ENCODE data around the gene GP2.

GP2 gene

DNA sequence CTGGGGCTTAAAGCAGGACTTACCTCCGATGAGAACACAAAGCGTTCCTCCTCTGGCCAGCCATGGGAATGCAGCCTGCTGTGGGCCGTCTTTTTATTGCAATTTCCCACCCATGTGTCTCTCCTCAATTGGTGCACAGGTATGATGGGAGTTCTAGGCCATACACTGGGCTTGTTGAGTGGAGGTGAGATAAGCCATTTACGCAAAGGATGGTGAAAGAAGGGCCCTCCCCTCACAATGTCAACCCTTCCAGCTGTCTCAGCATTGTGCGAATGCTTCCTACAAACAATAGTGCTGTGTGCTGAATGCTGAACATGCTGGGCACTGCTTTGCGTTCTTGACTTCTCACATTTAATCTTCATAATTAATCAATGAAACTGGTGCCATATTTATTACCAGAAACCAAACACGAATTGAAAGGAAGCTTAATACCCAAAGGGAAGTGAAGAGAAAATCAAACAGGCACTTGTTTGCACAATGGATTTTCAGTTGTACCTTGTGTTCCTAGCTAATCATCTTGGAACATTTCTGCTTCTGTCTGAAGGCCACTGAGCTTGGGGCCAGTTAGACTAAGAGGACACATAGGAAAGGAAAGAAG is at the start of gene GP2:
Gene GP2, minus strand, starts transcription at position 70 of the 598 bp plus-strand sequence. CDS start 1,082 bp downstream, outside the sequence.
- no peak for DNase-seq

DNA sequence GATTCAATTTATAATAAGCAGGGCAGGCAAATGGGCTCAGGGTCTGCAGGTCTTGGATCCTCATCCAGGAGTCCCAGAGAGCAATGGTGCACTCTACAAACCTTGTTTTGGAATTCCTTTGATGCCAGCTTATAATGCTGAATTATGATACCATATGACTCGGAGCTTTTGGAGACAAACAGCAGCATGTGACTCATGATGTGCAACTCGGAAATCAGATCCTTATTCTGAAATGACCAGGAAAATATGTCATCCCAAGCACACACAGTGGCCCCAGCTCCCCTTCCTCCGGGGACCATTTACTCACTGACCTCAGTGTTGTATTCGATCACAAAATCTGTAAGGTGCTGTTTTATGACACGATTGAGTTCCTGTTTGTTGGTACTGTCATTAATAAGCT is 45.4 kb upstream of the GP2 start:
- no peak for DNase-seq

DNA sequence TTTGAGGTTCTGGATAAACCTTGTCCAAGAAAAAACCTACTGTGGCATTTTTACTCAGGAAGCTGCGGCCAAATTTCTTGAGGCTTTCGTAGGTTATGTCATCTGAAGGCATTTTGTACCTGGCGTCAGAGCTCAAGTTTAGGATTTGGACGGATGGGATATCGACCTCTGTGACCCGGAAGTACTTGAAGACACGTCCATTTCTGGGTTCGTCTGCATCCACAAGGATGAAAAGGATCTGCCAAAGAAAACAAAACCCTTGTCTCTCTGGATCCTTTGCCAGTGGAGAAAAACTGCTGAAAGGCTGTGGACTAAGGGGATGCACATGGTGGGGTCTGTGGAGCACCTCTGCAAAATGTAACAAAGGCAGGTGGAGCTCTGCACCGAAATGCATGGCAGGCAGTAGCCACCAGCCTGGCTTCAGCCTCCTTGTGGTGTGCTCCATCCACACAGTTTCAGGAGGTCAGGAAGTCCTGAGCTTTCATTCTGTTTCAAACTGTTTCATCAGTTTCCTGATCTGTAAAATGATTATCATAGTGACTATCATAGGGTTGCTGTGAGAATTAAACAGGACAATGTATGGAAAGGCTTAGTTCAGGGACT is 42.2 kb upstream of the GP2 start:
- DNase-seq, result no peak

DNA sequence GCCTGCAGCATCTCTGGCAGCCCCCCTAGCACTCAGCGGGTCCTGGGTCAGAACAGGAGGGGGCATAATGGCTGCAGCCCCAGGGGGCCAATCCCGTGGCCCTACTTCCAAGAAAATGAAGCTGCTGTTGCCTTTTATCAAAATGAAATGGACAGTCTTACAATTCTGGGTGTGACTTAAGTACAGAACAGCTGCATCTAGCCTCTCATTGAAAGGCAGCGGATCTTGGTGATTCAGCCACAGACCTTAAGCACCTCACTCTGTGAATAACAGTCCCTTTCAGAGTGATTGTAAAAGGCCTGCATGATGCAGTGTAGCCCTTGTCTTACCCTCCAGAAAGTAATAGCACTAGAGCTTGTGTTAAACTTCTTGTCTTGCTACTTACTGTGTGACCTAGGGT is 36.7 kb upstream of the GP2 start:
- DNase-seq, result no peak

DNA sequence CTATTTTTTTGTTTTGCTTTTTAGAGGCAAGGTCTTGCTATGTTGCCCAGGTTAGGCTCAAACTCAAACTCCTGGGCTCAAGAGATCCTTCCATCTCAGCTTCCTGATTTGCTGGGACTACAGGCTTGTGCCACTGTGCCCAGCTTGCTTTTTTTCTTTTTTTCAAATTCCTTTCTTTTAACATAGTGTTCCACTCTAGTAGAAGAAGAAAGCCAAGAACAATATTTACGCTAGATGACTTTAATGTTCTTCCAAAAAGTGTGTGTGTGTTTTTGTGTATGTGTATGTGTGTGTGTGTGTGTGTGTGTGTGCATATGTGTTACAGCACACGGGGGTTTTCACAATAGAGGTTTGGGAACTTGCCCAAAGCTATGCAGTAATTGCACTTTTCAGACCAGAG is 35.9 kb upstream of the GP2 start:
- DNase-seq, result no peak

DNA sequence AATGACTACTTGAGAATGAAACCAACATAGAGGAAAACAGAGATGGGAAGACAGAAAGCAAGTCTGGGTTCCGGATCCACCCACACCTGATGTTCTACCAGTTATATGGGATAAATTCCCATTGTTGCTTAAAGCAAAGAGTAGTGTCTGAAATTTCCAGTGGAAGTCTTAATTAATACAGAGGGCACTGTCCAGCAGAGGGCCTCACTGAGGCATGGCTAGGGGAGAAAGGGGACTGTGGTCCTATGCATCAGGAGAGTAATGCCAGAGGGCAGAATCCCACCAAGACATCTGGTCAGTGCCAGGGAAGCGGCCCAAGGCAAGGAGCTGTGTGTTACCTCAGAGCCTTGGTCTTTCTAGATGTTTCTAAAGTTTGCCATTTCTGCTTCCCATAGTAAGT is 32.7 kb upstream of the GP2 start:
- no peak for DNase-seq

DNA sequence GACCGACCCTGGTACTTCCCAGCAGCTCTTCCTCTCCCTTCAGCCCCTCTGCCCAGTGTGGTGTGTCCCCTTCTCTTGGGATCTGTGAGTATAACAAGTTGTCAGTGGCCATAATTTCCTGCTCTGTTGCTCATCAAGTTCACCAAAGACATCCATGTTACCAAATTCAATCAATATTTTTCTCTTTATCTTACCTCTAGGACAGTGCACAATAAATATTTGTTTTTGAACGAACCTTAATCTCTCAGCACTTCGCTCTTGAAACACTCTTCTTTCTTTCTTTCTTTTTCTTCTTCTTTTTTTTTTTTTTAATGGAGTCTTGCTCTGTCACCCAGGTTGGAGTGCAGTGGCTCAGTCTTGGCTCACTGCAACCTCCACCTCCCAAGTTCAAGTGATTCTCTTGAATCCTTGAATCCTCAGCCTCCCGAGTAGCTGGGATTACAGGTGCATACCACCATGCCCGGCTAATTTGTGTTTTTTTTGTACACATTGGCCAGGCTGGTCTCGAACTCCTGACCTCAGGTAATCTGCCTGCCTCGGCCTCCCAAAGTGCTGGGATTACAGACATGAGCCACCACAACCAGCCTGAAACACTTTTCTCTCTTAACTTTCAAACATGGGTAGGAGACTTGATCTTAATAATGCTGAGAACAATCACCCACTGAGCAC is 27.9 kb upstream of the GP2 start:
- DNase-seq, result no peak

DNA sequence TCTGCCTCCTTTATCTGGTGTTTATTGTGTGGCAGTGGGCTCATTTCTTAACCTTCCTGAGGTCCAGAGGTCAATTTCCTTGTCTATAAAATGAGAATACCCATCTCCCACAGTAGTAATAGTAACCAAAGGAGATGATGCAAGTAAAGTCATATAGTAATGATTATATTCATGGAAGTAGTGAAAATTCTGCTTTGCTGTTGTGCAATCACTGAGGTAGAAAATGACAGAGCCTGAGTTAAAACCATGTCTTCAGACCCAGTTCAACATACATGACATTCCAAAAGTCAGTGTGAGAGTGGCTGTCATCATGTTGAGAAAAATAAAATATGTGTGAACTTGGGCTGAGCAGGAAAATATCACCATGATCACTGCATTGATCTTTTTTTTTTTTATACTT is 26.1 kb upstream of the GP2 start:
- no peak for DNase-seq

DNA sequence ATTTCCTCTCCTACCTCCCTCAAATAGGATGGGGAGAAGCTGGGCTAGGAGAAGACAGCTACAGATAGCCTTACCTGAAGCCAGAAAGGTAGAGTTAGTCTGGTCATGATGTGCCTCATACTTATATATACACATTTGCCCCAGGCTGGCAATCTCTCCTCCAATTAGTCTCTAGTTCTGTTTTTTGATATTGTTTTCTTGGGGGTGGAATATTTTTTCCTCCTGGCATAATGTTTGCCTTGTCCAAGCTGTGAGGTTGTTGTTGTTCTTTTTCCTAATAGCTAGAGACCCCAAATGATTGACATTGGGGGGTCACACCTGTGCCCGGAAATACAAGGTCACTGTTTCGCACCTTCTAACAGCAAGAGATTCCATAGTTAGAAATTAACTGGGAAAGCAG is 25.3 kb upstream of the GP2 start, which contains the start of gene UMOD:
Gene UMOD, minus strand, starts transcription at position 101 of the 400 bp plus-strand sequence. CDS start 1,978 bp downstream, outside the sequence.
- DNase-seq, result no peak

DNA sequence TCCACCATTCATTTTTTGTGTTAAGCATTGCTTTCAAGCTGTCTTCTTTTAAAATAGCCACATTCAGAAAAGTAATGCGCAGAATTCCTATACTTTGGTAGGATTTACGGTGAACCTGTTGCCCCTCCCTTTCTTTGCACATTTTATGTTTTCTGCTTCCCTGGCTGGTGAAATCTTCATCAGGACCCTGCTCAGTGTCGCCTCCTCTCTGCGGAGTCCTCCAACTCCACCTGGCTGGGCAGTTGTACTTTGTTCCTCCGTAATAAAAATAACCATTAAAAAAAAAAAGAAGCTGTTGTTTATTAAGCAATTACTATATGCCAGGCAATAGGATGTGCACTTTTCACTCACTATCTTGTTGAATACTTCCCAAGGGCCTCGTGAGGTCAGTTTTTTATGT is 22.3 kb upstream of the GP2 start:
- DNase-seq, result no peak

DNA sequence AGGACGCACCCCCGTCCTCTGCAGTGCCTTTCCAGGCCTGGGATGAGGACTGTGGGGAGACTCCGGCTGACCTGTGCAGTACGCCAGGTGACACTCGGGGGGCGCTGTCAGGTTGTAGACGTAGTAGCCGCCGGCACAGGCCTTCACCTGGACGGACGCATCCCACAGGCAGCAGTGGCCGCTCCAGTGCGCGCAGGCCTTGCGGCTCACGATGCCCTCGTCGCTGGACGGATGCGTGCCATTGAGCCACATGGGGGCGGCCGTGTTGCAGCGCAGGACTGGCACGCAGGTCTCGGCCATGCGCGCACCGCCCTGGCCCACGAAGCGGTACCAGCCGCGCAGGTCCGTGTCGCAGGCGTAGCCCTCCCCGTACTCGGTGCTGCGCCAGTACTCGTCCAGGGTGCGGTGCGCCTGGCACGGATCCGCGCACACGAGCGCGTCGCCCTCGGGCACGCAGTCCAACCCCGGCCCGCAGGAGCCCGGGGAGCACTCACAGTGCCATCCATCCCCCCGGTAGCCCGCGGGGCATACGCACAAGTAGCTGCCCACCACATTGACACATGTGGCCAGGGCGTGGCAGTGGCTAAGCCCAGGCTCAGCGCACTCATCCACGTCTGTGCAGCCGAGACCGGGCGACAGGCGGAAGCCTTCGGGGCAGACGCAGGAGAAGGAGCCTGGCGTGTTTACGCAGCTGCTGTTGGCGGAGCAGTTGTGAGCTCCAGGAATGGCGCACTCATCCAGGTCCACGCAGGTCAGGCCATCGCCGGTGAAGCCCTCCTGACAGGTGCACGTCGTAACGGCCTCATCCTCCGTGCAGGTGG is 21.3 kb upstream of the GP2 start:
- no peak for DNase-seq

DNA sequence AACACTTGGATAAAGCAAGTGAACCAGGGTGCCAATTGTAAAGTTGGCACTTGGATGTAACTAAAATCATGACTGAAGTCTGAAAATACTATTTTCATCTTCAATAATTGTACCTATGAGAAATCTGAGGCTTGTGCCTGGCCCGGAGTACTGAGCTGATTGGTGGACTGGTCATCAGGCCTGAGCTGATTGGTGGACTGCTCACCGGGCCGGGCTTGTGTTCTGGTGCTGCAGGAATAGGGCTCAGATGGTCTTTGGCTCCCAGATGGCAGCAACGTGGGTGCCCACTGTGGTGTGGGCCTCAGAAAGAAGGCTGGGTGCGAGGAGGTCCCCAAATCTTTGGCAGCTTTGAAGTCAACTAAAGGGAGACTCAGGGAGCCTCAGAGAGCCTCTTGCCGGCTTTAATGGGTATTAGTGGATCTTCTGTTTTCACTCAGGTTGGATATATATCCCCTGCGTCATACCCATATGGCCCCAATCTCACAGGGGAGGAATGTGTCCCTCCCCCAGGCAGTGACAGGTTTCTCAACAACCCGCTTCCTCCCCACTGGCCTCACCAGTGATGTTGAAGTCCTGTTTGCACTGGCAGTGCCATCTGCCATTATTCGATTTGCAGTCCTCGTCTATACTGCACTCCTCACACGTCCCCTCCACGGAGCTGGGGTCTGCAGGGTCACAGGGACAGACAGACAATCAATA is 20.5 kb upstream of the GP2 start:
- no peak for DNase-seq

DNA sequence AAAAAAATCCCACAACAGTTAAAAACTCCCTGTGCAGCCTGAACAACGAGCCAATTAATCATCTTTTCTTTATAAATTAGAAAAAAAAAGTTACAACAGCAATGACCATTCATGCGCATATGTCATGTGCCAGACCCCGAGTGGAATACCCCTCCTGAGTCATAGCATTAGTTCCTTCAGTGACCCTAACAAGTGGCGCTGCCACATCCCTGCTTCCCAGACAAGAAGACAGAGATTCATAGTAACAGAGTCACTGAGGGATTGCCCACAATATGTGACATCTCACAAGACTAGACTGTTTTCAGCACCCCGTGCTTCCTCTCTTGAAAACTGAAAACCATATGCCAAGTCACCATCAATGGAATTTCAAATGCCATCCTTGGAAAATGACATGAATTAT is 17.3 kb upstream of the GP2 start:
- DNase-seq, result peak; percentile 7

DNA sequence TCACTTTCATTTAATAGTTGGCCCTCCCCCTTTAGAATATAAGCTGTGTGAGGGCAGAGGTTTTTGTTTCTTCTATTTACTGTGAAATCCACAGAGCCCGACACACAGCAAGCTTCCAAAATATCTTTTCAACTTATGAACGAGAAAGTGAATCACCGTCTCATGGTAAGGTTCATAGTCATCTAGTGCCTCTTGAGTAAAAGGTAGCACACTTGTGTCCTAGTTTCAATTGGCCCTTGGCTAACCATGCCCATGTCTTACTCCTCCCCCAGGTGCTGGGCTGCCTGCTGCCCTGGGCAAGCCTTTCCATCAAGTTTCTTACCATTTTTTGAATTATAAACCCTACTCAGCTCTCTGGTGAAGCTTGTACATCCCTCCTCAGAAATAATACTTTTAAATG is 12.4 kb upstream of the GP2 start:
- no peak for DNase-seq

DNA sequence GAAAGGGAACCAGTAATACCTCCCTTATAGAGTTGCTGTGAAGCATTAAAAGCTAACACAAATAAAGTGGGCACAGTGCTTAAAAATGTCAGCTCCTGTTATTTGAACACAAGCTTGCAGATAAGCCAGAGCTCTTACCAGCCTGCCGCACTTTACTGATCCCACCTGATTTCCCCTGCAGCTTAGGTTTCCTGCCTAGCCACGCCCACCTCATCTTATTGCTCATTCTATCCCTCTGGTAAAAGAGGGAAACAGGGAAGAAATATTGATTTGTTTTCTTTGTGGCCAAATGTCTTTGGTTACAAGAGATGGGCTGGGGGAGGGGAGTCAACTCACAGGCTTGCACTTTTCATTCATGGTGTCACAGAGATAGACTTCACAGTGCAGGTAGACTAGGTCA is 9.6 kb upstream of the GP2 start:
- DNase-seq, result no peak

DNA sequence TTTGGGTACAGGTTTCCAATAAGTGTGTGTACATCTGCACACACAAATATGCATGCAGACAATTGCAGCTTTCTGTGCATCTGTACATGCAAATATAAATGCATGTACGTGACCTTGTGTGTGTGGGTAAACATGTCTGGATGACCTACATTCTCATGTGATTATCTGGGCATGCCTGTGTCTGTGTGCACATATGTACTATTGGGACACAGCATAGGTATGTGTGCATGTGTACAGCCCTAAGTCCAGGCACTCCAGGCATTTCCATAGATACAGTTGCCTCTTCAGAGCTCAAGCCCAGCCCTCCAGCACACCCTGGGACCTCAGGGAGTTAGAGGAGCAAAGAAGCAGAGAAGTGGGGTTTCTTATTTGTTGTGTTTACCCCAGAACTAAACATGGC is 7.1 kb upstream of the GP2 start:
- DNase-seq, result no peak

DNA sequence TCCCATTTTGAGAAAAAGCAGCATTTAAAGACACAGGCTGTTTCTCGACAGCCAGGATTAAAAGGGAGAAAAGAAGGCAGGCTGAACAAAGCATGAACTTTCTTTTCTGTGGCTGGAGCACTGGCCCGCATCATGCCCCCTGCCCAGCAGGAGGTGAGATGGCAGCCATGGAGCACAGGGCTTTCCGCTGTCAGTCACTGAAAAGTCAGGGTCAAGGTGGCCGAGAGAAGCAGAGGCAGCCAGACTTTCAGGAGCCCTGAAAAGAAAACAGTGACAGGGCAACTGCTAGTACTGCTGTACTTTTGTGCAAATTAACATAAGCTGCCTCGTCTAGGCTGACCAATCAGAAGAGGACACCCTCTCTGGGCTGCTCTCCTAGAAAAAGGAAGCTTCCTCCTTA is 5.8 kb upstream of the GP2 start:
- DNase-seq, result no peak

DNA sequence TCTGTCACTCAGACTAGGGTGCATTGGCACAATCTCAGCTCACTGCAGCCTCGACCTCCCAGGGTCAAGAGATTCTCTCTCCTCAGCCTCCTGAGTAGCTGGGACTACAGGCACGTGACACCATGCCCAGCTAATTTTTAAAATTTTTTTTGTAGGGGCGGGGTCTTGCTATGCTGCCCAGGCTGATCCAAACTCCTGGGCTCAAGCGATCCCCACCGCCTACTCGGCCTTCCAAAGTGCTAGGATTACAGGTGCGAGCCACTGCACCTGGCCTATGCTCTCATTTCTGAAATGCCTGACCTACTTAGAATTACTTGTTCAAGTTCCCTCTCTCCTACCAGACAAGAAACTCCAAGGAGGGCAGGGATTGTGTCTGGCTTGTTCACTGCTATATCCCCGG is 5.1 kb upstream of the GP2 start:
- DNase-seq, result no peak

DNA sequence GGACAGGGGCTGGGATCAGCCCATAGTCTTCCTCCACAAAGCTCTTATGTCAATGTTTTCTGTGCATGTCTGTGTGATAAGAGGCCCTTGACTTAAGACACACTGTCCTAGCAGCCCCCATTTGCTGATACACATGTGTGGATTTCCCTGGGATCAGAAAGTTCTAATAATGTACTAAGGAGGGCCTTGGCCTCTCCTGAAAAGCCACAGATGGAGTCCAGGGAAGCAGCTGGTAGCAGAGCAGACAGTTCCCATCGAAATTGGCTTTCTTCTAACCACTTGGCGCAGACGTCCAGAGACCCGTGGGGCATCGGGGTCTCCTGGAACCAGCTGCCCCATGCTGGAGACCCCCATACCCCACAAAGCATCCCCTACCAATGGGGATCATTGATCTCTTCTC is 4.3 kb upstream of the GP2 start:
- DNase-seq, result no peak

DNA sequence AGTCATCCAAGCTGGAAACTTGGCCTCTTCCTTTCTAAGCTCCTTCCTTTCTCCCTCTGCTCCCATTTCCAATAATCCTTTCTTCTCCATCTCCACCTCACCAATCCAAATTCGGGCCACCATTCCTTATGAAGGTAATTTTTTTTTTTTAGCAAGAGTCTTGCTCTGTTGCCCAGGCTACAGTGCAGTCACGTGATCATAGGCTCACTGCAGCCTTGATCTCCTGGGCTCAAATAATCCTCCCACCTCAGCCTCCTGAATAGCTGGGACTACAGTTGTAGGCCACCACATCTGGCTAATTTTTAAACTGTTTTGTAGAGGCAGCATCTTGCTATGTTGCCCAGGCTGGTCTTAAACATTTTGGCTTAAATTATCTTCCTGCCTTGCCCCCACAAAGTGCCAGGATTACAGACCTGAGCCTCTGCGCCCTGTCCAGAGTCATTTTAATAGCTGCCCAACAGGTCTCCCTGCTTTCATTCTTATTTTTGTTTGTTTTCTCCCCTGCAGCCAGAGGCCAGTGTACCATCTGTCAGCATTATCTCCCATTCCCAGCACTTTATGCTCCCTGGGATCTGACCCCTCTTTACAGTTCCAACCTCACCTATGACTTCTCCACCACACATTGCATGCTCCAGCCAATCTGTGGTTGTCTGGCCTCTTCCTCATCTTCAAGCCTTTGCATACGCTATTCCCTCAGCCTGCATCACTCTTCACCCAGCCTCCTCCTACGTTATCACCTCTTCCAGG is 2.3 kb upstream of the GP2 start:
- DNase-seq, result no peak

DNA sequence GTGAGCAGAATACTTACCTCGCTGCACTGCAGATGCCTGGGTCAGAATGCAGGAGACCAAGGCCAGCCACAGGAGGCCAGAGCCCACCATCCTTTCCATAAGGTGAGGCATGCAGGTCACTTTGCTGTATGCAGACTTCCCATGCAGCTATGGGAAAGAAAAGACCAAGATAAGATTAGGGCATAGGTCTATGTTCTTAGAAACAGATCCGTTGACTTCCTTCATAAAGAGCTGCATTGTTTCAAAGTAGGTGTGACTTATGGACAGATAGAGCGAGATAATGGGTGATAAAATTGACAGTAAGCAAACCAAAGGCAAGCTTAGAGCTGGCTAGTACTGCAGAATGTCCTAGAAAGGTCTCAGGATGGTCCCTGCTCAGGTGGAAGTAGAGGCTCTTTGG is 992 bp downstream of the GP2 start:
- DNase-seq, result no peak

DNA sequence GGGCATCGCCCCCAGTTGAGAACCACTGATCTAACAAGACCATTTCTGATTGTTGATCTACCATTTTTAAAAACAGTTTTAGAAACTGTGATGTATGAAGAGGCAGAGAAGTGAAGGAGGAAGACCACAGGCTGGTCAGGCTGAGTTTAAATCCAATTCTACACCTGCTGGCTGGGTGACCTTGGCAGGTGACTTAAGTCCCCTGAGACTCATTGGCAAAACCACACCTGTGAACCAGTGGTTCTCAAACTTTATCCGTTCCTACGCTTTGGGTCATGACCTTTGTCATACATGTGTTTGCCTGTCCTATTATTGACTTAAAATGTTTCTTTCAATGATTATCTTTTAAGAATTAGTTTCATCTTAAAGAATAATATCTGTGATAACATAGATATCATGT is 2.3 kb downstream of the GP2 start:
- DNase-seq, result no peak

Data from suppressor macrophage treated with lipopolysaccharide for 4 hours (primary cell).